Mesothelial cell of epicardium (in vitro differentiated cells): ENCODE measurements around the gene GPER1. TPM values are rescaled to one million over a fixed set of nuclear protein-coding genes. Genes with fewer than 3 reads are reported as not detected.
"Not testable (repeated sequence)": the region's sequence is repeated elsewhere in the genome, so short reads cannot be mapped to it uniquely, and the experiment has no call there.

Experiments used
- DNase-seq, 2 experiments: peaks; one replicate each; pipeline ENCODE4 v3.0.0; 2021; ENCODE audit warnings: low spot score in 2 of 2; ENCODE audit not compliant: unreplicated experiment in 2 of 2
- H3K27ac Mint-ChIP-seq: 2 replicates; pipeline ENCODE4 v1.8.0; 2021; ENCODE audit warnings: mixed read lengths
- H3K27me3 Mint-ChIP-seq: 2 replicates; pipeline ENCODE4 v1.8.0; 2021; ENCODE audit warnings: low read depth, mixed read lengths
- H3K36me3 Mint-ChIP-seq: 2 replicates; pipeline ENCODE4 v1.8.0; 2021; ENCODE audit warnings: mixed read lengths
- H3K4me1 Mint-ChIP-seq: 2 replicates; pipeline ENCODE4 v1.8.0; 2021; ENCODE audit warnings: mixed read lengths
- H3K4me3 Mint-ChIP-seq: 2 replicates; pipeline ENCODE4 v1.8.0; 2021; ENCODE audit warnings: mild to moderate bottlenecking, moderate library complexity, mixed read lengths
- H3K9me3 Mint-ChIP-seq: 2 replicates; pipeline ENCODE4 v1.8.0; 2021; ENCODE audit warnings: mixed read lengths
- total RNA-seq: library from RNA; stranded (reverse); gene quantifications from 3 replicates; pipeline ENCODE4 v1.2.1, GENCODE V29; 2021
- TF ChIP-seq, protein P1 (sequence below): fragments of 200-600 bp; sonication (generic); IDR thresholded peaks from one replicate; pipeline ENCODE4 v1.5.0; 2021; ENCODE audit warnings: antibody characterized with exemption; ENCODE audit not compliant: unreplicated experiment

GPER1 gene
- total RNA-seq, 1 donor from 2014 or later: 2.1 TPM

DNA sequence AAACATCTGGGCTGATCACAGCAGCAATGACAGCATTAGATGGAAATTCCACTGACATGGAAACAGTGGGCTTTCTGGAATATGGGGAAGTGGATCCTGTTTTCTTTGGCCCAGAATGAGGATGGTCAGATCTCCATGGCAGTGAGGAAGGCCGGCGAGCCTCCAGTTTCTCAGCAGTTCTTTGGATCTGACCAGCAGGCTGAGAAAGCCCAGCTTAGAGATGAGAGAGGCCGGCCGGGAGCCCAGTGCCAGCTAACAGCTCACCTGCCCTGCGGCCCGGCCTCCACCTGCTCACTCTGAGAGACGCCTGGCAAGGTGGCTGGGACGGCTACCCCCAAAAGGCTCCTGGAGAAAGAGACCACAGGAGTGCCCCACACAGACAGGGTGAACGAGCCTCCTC lies 24.2 kb downstream of the GPER1 start:
- DNase-seq: no peak
- H3K36me3 Mint-ChIP-seq: no peaks in the 10 kb centered on the region
- no peak overlapping the region for H3K4me3 Mint-ChIP-seq
- H3K27ac Mint-ChIP-seq: no peak overlapping the region
- H3K4me1 Mint-ChIP-seq: no peaks in the 10 kb centered on the region
- TF ChIP-seq, protein P1, sequence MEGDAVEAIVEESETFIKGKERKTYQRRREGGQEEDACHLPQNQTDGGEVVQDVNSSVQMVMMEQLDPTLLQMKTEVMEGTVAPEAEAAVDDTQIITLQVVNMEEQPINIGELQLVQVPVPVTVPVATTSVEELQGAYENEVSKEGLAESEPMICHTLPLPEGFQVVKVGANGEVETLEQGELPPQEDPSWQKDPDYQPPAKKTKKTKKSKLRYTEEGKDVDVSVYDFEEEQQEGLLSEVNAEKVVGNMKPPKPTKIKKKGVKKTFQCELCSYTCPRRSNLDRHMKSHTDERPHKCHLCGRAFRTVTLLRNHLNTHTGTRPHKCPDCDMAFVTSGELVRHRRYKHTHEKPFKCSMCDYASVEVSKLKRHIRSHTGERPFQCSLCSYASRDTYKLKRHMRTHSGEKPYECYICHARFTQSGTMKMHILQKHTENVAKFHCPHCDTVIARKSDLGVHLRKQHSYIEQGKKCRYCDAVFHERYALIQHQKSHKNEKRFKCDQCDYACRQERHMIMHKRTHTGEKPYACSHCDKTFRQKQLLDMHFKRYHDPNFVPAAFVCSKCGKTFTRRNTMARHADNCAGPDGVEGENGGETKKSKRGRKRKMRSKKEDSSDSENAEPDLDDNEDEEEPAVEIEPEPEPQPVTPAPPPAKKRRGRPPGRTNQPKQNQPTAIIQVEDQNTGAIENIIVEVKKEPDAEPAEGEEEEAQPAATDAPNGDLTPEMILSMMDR: no peak
- no peaks in the 10 kb centered on the region for H3K27me3 Mint-ChIP-seq
- H3K9me3 Mint-ChIP-seq: no peaks in the 10 kb centered on the region

DNA sequence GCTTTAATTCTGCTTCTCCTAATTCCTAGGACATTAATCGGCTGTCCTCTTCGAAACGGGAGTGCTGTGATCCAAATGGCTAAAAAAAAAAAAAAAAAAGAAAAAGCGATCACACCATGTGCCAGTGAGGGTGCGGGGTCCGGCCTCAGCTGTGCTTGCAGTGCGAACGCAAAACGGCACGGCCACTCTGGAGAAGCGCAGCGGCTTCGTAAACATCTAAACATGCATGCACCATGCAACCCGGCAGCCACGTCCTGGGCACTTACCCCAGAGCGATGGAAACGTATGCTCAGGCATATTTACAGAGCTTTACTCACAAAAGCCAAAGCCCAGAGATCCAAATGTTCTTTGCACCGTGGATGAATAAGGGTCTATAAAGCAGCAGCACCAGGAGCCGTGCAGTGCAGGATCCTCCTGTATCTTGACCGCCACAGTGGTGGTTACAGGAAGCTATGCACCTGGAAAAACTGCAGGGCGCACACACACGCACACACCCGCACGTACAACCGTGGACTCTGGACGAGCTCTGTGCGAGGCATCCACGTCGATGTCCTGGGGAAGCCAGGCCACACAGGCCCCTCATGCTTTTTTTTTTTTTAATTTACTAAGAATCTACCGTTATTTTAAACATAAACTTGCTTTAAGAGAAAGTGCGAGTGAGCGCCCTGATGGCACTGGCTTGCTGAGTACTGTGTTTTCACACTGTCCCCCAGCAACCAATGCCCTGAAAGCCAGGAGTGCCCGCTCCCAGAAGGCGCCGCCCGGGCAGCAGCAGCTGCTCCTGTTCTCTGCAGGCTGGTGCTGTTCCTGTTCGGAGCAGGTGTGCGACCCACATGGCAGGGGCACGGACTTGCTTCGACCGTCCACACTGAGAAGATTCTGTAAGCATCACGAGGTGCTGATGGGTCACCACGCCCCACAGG lies 25.0 kb downstream of the GPER1 start:
- H3K36me3 Mint-ChIP-seq: peaks cover 7% of the 10 kb centered on the region
- H3K4me1 Mint-ChIP-seq: no peaks in the 10 kb centered on the region
- H3K4me3 Mint-ChIP-seq: no peak overlapping the region
- DNase-seq: no peak
- H3K27me3 Mint-ChIP-seq: no peaks in the 10 kb centered on the region
- TF ChIP-seq, protein P1: no peak
- no peak overlapping the region for H3K27ac Mint-ChIP-seq
- no peaks in the 10 kb centered on the region for H3K9me3 Mint-ChIP-seq

DNA sequence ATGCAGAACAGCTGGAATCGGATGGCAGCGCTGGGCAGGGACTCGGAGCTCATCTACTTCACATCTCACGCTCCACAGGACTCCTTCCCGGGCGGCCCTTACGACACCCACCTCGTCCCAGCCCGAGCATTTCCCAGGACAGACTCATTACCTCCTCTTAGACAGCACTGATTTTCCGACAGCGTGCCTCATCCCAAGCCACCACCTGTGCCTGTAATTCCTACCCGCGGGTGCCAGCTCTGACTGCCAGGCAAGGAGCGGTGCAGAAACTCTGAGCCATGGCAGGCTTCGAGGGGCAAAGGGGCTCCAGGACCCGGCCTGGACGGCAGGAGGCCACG lies 25.6 kb downstream of the GPER1 start:
- Mint-ChIP-seq H3K9me3 (no peaks in the 10 kb centered on the region), H3K36me3 (peaks cover 7% of the 10 kb centered on the region), H3K4me3 (no peak overlapping the region), H3K27me3 (no peaks in the 10 kb centered on the region), H3K27ac (no peak overlapping the region), H3K4me1 (no peaks in the 10 kb centered on the region)
- TF ChIP-seq, protein P1: no peak
- DNase-seq: no peak

DNA sequence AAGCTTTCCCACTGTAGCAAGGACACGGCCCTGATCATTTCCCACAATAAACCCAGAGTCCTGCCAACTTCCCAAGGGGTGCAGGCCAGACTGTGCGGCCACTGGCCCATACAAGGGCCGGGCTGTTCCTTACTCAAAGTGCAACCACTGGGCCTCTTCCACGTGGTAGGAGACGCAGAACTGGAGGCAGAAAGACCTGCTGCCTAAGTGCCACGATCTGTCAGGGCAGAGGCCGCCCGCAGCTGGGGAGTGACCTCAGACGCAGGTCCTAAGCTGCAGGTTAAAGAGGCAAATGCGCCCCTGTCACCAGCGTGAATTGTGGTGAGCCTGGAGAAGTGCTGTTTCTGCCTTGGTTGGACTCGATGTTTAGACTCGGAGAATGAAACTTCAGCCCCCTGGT lies 26.2 kb downstream of the GPER1 start:
- Mint-ChIP-seq H3K27me3 (no peaks in the 10 kb centered on the region), H3K27ac (no peak overlapping the region), H3K4me1 (no peaks in the 10 kb centered on the region), H3K9me3 (no peaks in the 10 kb centered on the region), H3K4me3 (no peak overlapping the region), H3K36me3 (peaks cover 7% of the 10 kb centered on the region)
- TF ChIP-seq, protein P1: no peak
- no peak for DNase-seq

DNA sequence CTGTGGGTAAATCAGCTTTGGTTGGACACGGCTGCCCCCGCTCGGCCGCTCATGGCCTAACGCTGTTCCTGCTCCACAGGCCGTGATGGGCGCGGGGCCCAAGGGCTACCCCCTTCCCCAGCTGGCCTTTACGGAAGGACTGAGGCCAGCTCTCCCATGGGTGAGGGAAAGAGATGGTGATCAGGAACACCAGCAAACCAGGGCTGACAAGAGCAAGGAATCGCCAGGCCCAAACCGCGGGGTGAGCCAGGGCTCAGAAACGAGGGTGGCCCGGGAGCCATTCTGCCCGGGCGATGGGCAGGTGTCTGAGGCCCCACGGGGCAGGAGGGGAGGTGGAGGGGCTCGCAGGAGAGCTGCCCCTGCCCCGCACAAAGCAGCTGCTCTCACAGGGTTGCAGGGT lies 26.6 kb downstream of the GPER1 start:
- DNase-seq: no peak
- Mint-ChIP-seq H3K27me3 (no peaks in the 10 kb centered on the region), H3K9me3 (no peaks in the 10 kb centered on the region), H3K4me3 (no peak overlapping the region), H3K4me1 (no peaks in the 10 kb centered on the region), H3K36me3 (peaks cover 7% of the 10 kb centered on the region), H3K27ac (no peak overlapping the region)
- TF ChIP-seq, protein P1: no peak

DNA sequence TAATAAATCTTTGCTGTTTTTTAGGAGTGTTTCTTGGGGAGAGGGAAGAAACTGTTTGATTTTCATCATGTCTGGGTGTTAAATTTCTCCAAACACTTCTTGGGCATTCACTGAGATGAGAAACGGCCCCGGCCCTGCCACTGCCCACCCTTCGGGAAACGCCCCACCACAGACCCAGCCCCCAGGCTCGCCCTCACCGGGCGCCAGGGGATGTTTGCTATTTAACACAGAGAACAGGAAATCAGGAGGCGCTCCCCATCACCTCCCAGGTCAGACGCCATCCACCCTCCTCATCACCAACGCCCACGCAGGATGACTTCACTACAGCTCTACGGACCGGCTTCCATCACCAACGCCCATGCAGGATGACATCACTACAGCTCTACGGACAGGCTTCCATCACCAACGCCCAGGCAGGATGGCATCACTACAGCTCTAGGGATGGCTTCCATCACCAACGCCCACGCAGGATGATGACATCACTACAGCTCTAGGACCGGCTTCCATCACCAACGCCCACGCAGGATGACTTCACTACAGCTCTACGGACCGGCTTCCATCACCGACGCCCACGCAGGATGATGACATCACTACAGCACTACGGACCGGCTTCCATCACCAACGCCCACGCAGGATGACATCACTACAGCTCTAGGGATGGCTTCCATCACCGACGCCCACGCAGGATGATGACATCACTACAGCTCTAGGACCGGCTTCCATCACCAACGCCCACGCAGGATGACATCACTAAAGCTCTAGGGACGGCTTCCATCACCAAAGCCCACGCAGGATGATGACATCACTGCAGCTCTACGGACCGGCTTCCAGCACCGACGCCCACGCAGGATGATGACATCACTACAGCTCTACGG lies 27.5 kb downstream of the GPER1 start:
- not testable (repeated sequence) for H3K27me3 Mint-ChIP-seq, H3K4me1 Mint-ChIP-seq, H3K4me3 Mint-ChIP-seq, H3K36me3 Mint-ChIP-seq, DNase-seq, H3K27ac Mint-ChIP-seq, H3K9me3 Mint-ChIP-seq

DNA sequence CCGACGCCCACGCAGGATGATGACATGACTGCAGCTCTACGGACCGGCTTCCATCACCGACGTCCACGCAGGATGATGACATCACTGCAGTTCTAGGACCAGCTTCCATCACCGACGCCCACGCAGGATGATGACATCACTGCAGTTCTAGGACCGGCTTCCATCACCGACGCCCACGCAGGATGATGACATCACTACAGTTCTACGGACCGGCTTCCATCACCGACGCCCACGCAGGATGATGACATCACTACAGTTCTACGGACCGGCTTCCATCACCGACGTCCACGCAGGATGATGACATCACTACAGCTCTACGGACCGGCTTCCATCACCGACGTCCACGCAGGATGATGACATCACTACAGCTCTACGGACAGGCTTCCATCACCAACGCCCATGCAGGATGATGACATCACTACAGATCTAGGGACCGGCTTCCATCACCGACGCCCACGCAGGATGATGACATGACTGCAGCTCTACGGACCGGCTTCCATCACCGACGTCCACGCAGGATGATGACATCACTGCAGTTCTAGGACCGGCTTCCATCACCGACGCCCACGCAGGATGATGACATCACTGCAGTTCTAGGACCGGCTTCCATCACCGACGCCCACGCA lies 28.6 kb downstream of the GPER1 start:
- H3K9me3 Mint-ChIP-seq, H3K27me3 Mint-ChIP-seq, H3K4me3 Mint-ChIP-seq, H3K36me3 Mint-ChIP-seq, H3K4me1 Mint-ChIP-seq, H3K27ac Mint-ChIP-seq, DNase-seq: not testable (repeated sequence)
